Colonic mucosa (tissue), 4 donors: ENCODE data around the gene ATP9B. TPM values are rescaled to one million over a fixed set of nuclear protein-coding genes. Genes with fewer than 3 reads are reported as not detected.

Experiments
- DNase-seq: peaks from one replicate; pipeline ENCODE4 v3.0.0-alpha.2; 2020
- H3K27ac ChIP-seq: fragments of 200-600 bp; one replicate; pipeline ENCODE4 v1.8.0; 2021
- H3K27me3 ChIP-seq: fragments of 200-600 bp; one replicate; pipeline ENCODE4 v1.8.0; 2021
- H3K36me3 ChIP-seq: fragments of 200-600 bp; one replicate; pipeline ENCODE4 v1.8.0; 2021
- H3K4me1 ChIP-seq: fragments of 200-600 bp; one replicate; pipeline ENCODE4 v1.8.0; 2021; ENCODE audit warnings: mild to moderate bottlenecking
- H3K4me3 ChIP-seq: fragments of 200-600 bp; one replicate; pipeline ENCODE4 v1.8.0; 2021
- H3K9ac ChIP-seq, 2 donors: one replicate each; pipeline ENCODE4 v1.7.0; 2013; ENCODE audit warnings: control low read depth in 2 of 2, low read depth in 2 of 2, low read length in 2 of 2
- H3K9me3 ChIP-seq: fragments of 200-600 bp; one replicate; pipeline ENCODE4 v1.8.0; 2021
- intact Hi-C: fragments of 100-400 bp; cut with DNase I; formaldehyde crosslinking; loops from one replicate; pipeline ENCODE4 v1.14.1; 2022
- total RNA-seq, 2 donors: library from RNA; stranded (reverse); fragmentation: NEBNext Ultra II Directional in 1 of 2; extraction: Animal tissue kit (Norgen Biotek cat#: 25700) in 1 of 2; gene quantifications; one replicate each; pipeline ENCODE4 v1.2.1, GENCODE V29; 2021
- TF ChIP-seq, protein P1 (sequence below): fragments of 200-600 bp; IDR thresholded peaks from one replicate; pipeline ENCODE4 v1.8.0; 2022; ENCODE audit warnings: antibody characterized with exemption, mild to moderate bottlenecking
- donor health status: healthy.
- donor health status: DM: no; HTN: no; CAD: no.
- donor health status: DM: no; HTN: no; CAD: no.

The ATP9B gene
- total RNA-seq, 2 donors from 2014 or later = 20.4 to 30.3 TPM

GRCh38 chr18:79409313-79409712 is 340.1 kb downstream of the ATP9B start:
- DNase-seq = no peak
- Histone ChIP-seq H3K36me3 (no peaks in the 10 kb centered on the region), H3K9me3 (no peaks in the 10 kb centered on the region), H3K4me3 (no peak overlapping the region), H3K4me1 (no peaks in the 10 kb centered on the region), H3K27me3 (no peaks in the 10 kb centered on the region), H3K27ac (no peak overlapping the region), H3K9ac (no peak overlapping the region)
- TF ChIP-seq, protein P1, sequence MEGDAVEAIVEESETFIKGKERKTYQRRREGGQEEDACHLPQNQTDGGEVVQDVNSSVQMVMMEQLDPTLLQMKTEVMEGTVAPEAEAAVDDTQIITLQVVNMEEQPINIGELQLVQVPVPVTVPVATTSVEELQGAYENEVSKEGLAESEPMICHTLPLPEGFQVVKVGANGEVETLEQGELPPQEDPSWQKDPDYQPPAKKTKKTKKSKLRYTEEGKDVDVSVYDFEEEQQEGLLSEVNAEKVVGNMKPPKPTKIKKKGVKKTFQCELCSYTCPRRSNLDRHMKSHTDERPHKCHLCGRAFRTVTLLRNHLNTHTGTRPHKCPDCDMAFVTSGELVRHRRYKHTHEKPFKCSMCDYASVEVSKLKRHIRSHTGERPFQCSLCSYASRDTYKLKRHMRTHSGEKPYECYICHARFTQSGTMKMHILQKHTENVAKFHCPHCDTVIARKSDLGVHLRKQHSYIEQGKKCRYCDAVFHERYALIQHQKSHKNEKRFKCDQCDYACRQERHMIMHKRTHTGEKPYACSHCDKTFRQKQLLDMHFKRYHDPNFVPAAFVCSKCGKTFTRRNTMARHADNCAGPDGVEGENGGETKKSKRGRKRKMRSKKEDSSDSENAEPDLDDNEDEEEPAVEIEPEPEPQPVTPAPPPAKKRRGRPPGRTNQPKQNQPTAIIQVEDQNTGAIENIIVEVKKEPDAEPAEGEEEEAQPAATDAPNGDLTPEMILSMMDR = no peak
- intact Hi-C loops = no loop called here

GRCh38 chr18:79410171-79410641 is 341.0 kb downstream of the ATP9B start:
- no peaks in the 10 kb centered on the region for H3K27me3 ChIP-seq
- H3K9me3 ChIP-seq = no peaks in the 10 kb centered on the region
- H3K27ac ChIP-seq = no peak overlapping the region
- H3K4me1 ChIP-seq = no peaks in the 10 kb centered on the region
- TF ChIP-seq, protein P1 = no peak
- no peak overlapping the region for H3K4me3 ChIP-seq
- intact Hi-C loops = no loop called here
- H3K9ac ChIP-seq = no peak overlapping the region
- H3K36me3 ChIP-seq = no peaks in the 10 kb centered on the region
- DNase-seq = no peak

- TF ChIP-seq, protein P1 = no peak
- intact Hi-C loops = no loop called here
- Histone ChIP-seq H3K4me1 (no peaks in the 10 kb centered on the region), H3K9ac (no peak overlapping the region), H3K9me3 (no peaks in the 10 kb centered on the region), H3K27me3 (no peaks in the 10 kb centered on the region), H3K36me3 (no peaks in the 10 kb centered on the region), H3K27ac (no peak overlapping the region), H3K4me3 (no peak overlapping the region)
- no peak for DNase-seq
Measured at GRCh38 chr18:79410731-79411613, 341.8 kb downstream of the ATP9B start.

- no peak overlapping the region for H3K27ac ChIP-seq
- TF ChIP-seq, protein P1 = no peak
- H3K36me3 ChIP-seq = no peaks in the 10 kb centered on the region
- intact Hi-C loops = no loop called here
- no peak overlapping the region for H3K4me3 ChIP-seq
- no peak for DNase-seq
- H3K27me3 ChIP-seq = no peaks in the 10 kb centered on the region
- no peak overlapping the region for H3K9ac ChIP-seq
- H3K4me1 ChIP-seq = no peaks in the 10 kb centered on the region
- H3K9me3 ChIP-seq = no peaks in the 10 kb centered on the region
Measured at GRCh38 chr18:79411614-79412526, 342.7 kb downstream of the ATP9B start.

DNA sequence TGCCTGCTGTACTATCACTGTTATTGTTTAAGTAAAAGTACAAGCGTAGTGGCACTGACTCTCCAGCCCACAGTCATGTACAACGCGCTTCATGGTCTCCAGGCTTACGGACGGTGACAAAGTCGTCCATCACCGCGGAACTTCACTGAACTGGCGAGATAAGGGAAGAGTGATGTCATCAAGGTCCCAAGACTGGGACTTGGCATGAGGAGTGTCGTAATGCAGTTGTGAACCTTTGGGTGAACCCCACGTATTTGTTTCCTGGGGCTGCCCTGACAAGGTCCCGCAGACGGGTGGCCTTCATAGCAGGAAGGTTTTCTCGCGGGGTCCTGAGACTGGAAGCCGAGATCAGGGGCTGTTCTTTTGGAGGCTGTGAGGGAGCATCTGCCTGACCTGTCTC is 343.8 kb downstream of the ATP9B start:
- TF ChIP-seq, protein P1 = no peak
- Histone ChIP-seq H3K36me3 (no peaks in the 10 kb centered on the region), H3K4me1 (no peaks in the 10 kb centered on the region), H3K27me3 (no peaks in the 10 kb centered on the region), H3K4me3 (no peak overlapping the region), H3K9me3 (no peaks in the 10 kb centered on the region), H3K9ac (no peak overlapping the region), H3K27ac (no peak overlapping the region)
- intact Hi-C loops = no loop called here
- DNase-seq = no peak
